ENCODE results near the gene FHAD1. TPM values are rescaled to one million over a fixed set of nuclear protein-coding genes. Genes with fewer than 3 reads are reported as not detected.
A peak's percentile ranks its signal among the peaks of the same experiment; 100 is the strongest.

Gene FHAD1
- total and polyA plus RNA-seq, 2 donors (not counting 3 experiments of a cell fraction or from before 2014, with no cell fraction given) = 0.04 to 0.69 TPM

- Histone ChIP-seq H3K4me3 (replicated peaks in 1 of 3; ENCODE audit: insufficient read depth in 1 of 3, low read depth in 1 of 3, low read length in 3 of 3) (no peak overlapping the region), H3K4me1 (ENCODE audit: control insufficient read depth, extremely low read depth, insufficient read depth, low read length) (peaks cover 15% of the 10 kb centered on the region), H3K4me2 (ENCODE audit: insufficient read depth, low read length) (peak overlapping the region; percentile 31), H3K27ac (ENCODE audit: insufficient read depth, low read depth, low read length) (peak overlapping the region; percentile 42), H3K36me3 (ENCODE audit: control insufficient read depth in 2 of 2, extremely low read depth in 1 of 2, insufficient read depth in 2 of 2, low read length in 2 of 2) (peaks cover 0 to 3% of the 10 kb centered on the region in 2 experiments), H3K9me1 (replicated peaks; ENCODE audit: control insufficient read depth, extremely low read depth, insufficient read depth, low read length) (no peaks in the 10 kb centered on the region), H3K9ac (replicated peaks; ENCODE audit: extremely low read depth, insufficient read depth, low read length) (no peak overlapping the region), H3K9me3 (replicated peaks; ENCODE audit: control insufficient read depth, insufficient read depth, low read length) (no peaks in the 10 kb centered on the region), H3K27me3 (ENCODE audit: control insufficient read depth in 2 of 2, insufficient read depth in 2 of 2, low read length in 2 of 2) (no peaks in the 10 kb centered on the region), H4K20me1 (replicated peaks; ENCODE audit: control insufficient read depth, extremely low read depth, insufficient read depth, low read length) (no peaks in the 10 kb centered on the region), H3K79me2 (ENCODE audit: control insufficient read depth, insufficient read depth, low read length) (no peaks in the 10 kb centered on the region), H2AFZ (ENCODE audit: low read depth, low read length) (no peak overlapping the region)
- peak; percentile 90 for FAIRE-seq
- POLR2A ChIA-PET = no interaction called here
- peak; percentile 98 for DNase-seq (ENCODE audit: low read depth, low spot score)
- intact Hi-C loops (cut with micrococcal nuclease) = loop anchor here (1.0 to 5.0 kb wide), 8 partner anchors 18 to 199 kb away; partner anchors contain the start of gene FHAD1
- BruUV-seq (replicated peaks) = no TSS peak
- TF ChIP-seq POLR2A (IDR thresholded peaks at IDR 0.05; ENCODE audit: low read depth, low read length) (peak; percentile 54), GATA2 (IDR thresholded peaks at IDR 0.05; ENCODE audit: insufficient read depth, insufficient read length, low read depth, low read length) (peak; percentile 98), CTCF (IDR thresholded peaks at IDR 0.05; ENCODE audit: extremely low read depth in 1 of 2, insufficient read depth in 1 of 2, low read depth in 1 of 2, low read length in 2 of 2) (no peak), MYC (IDR thresholded peaks at IDR 0.05; ENCODE audit: low read depth, low read length) (no peak), POLR2AphosphoS5 (IDR thresholded peaks at IDR 0.05; ENCODE audit: insufficient read depth, low read depth, low read length) (peak; percentile 86), FOS (IDR thresholded peaks at IDR 0.05; ENCODE audit: borderline replicate concordance, insufficient read depth, low read length) (peak; percentile 64), JUN (IDR thresholded peaks at IDR 0.05; ENCODE audit: borderline replicate concordance, insufficient read depth, insufficient read length, low read depth) (peak; percentile 83), EZH2 (IDR thresholded peaks at IDR 0.05; ENCODE audit: borderline replicate concordance, low read depth, low read length, severe bottlenecking) (no peak)
- TF ChIP-seq, protein P1, sequence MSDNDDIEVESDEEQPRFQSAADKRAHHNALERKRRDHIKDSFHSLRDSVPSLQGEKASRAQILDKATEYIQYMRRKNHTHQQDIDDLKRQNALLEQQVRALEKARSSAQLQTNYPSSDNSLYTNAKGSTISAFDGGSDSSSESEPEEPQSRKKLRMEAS (IDR thresholded peaks at IDR 0.05; ENCODE audit: insufficient read depth, insufficient read length) = peak; percentile 59
- CTCF ChIA-PET = interaction anchor here (0.7 to 1.8 kb wide), 7 partner anchors 25 to 65 kb away, joined by 3 to 9 read pairs (median 3); partner anchors contain the start of gene TMEM51
- dilution Hi-C loops (cut with MboI; ENCODE audit: extremely low pct_ligation_motif_present, low sequenced_read_pairs) = no loop called here
Measured at GRCh38 chr1:15218287-15219279, 28.4 kb upstream of the FHAD1 start.

Data from endothelial cell of umbilical vein (primary cell).